Mucosa of rectum (tissue), 2 donors: ENCODE results near the gene ADGRL3.
A peak's percentile ranks its signal among the peaks of the same experiment; 100 is the strongest.

ENCODE experiments used
- H3K27ac ChIP-seq, 2 donors: one replicate each; pipeline ENCODE4 v1.7.0; 2013; ENCODE audit warnings: inconsistent platforms in 2 of 2, low read depth in 2 of 2, low read length in 2 of 2
- H3K27me3 ChIP-seq, 2 donors: one replicate each; pipeline ENCODE4 v1.7.0; 2013; ENCODE audit warnings: low read length in 2 of 2; ENCODE audit not compliant: control insufficient read depth in 2 of 2, insufficient read depth in 2 of 2
- H3K36me3 ChIP-seq, 2 donors: one replicate each; pipeline ENCODE4 v1.7.0; 2013; ENCODE audit warnings: low read length in 2 of 2; ENCODE audit not compliant: control insufficient read depth in 2 of 2, insufficient read depth in 2 of 2
- H3K4me1 ChIP-seq, 2 donors: one replicate each; pipeline ENCODE4 v1.7.0; 2013; ENCODE audit warnings: low read length in 2 of 2, mild to moderate bottlenecking in 1 of 2; ENCODE audit not compliant: control insufficient read depth in 2 of 2, insufficient read depth in 2 of 2
- H3K4me3 ChIP-seq, 2 donors: one replicate each; pipeline ENCODE4 v1.7.0; 2013; ENCODE audit warnings: low read length in 2 of 2
- H3K9ac ChIP-seq, 2 donors: one replicate each; pipeline ENCODE4 v1.7.0; 2013; ENCODE audit warnings: low read length in 2 of 2, low read depth in 1 of 2, mild to moderate bottlenecking in 1 of 2
- H3K9me3 ChIP-seq, 2 donors: one replicate each; pipeline ENCODE4 v1.7.0; 2013; ENCODE audit warnings: low read length in 2 of 2; ENCODE audit not compliant: control insufficient read depth in 2 of 2
- donor health status: healthy.
- donor health status: Normal muscosa, but diverticular disease.

ADGRL3 gene

DNA sequence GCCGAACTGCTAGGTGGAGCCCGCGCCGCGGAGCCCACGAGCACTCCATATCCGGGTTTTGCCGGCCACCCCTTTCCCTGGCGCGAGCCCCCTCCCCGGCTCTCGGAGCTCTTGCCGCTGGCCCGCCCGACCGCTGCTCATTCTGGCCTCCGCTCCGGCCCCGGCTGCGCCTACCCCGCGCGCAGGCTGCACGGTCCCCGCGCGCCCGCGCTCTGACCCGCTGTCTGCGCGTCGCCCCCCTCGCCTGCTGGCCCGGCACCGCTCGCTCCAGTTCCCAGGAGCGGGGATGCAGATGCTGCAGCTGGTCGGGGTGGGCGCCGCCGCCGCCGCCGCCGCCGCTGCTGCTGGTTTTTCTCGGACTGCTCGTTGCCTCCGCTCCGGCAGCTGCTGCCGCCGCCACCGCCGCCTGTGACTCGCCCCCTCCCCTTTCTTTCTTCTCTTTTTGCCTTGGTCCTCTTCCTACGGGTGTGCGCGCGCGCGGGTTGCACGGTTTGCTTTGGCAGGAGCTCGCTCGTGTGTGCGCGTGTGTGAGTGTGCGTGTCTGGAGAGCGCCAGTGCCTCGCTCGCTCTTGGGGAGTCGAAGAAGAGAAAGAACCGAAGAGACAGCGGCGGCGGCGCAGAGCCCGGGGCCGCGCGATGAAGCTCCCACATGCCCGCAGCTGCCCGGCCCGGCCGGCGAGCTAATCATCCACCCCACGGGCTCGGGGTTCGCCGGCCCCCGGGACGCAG is at the start of gene ADGRL3:
Gene ADGRL3, plus strand, starts transcription at position 140 of the 729 bp plus-strand sequence.
- Histone ChIP-seq H3K9me3 (no peaks in the 10 kb centered on the region), H3K4me3 (peak within 1 kb of the TSS; percentile 59 to 78), H3K9ac (peak within 1 kb of the TSS in 1 of 2 donors; percentile 43), H3K36me3 (no peaks in the 10 kb centered on the region), H3K27ac (peak within 1 kb of the TSS; percentile 47 to 52), H3K4me1 (no peaks in the 10 kb centered on the region), H3K27me3 (peaks cover 6 to 19% of the 10 kb centered on the region in 2 donors)

DNA sequence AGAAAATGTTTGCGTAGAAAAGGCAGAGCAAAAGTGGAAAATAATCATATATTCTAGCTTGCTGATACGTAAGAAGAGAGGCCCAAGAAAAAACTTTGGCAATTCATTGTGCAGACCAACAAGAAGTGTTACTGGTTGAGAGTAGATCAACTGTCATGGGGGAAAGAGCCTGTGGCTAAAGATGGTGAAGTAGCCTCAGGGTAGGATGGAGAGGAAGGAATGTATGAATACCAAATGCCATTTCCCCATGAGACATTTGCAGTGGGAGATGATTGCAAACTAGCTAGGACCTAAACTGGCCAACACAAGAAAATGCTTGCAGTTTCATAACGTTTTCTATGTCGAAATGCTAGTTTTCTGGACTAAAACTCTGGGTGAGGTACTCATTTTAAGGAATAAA is 47.7 kb upstream of the ADGRL3 start:
- Histone ChIP-seq H3K4me3 (no peak overlapping the region), H3K9me3 (no peaks in the 10 kb centered on the region), H3K27ac (no peak overlapping the region), H3K27me3 (no peaks in the 10 kb centered on the region), H3K36me3 (no peaks in the 10 kb centered on the region), H3K9ac (no peak overlapping the region), H3K4me1 (no peaks in the 10 kb centered on the region)

DNA sequence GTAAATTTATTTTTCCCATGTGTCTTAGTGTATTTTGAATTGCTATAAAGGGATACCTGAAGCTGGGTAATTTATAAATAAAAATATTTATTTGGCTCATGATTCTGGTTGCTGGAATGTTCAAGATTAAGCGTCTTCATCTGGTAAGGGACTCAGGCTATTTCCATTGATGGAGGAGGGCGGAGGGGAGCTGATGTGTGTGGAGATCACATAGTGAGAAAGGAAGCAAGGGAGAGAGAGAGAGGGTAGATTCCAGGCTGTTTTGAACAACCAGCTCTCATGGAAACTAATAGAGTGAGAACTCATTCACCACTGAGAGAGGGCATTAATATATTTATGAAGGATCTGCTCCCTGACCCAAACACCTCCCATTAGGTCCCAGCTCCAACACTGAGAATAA is 39.6 kb upstream of the ADGRL3 start:
- no peaks in the 10 kb centered on the region for H3K4me1 ChIP-seq
- H3K27ac ChIP-seq, result no peak overlapping the region
- no peaks in the 10 kb centered on the region for H3K9me3 ChIP-seq
- H3K36me3 ChIP-seq, result no peaks in the 10 kb centered on the region
- H3K9ac ChIP-seq, result no peak overlapping the region
- no peaks in the 10 kb centered on the region for H3K27me3 ChIP-seq
- no peak overlapping the region for H3K4me3 ChIP-seq

GRCh38 chr4:61162116-61162515 is 38.0 kb upstream of the ADGRL3 start:
- Histone ChIP-seq H3K4me1 (no peaks in the 10 kb centered on the region), H3K9ac (no peak overlapping the region), H3K4me3 (no peak overlapping the region), H3K27ac (no peak overlapping the region), H3K9me3 (no peaks in the 10 kb centered on the region), H3K36me3 (no peaks in the 10 kb centered on the region), H3K27me3 (no peaks in the 10 kb centered on the region)

GRCh38 chr4:61173799-61174198 is 26.3 kb upstream of the ADGRL3 start:
- Histone ChIP-seq H3K4me1 (no peaks in the 10 kb centered on the region), H3K9me3 (no peaks in the 10 kb centered on the region), H3K9ac (no peak overlapping the region), H3K27me3 (no peaks in the 10 kb centered on the region), H3K4me3 (no peak overlapping the region), H3K27ac (no peak overlapping the region), H3K36me3 (no peaks in the 10 kb centered on the region)

- Histone ChIP-seq H3K4me1 (no peaks in the 10 kb centered on the region), H3K9me3 (no peaks in the 10 kb centered on the region), H3K27me3 (no peaks in the 10 kb centered on the region), H3K4me3 (no peak overlapping the region), H3K27ac (no peak overlapping the region), H3K36me3 (no peaks in the 10 kb centered on the region), H3K9ac (no peak overlapping the region)
Measured at GRCh38 chr4:61175495-61175894, 24.6 kb upstream of the ADGRL3 start.

DNA sequence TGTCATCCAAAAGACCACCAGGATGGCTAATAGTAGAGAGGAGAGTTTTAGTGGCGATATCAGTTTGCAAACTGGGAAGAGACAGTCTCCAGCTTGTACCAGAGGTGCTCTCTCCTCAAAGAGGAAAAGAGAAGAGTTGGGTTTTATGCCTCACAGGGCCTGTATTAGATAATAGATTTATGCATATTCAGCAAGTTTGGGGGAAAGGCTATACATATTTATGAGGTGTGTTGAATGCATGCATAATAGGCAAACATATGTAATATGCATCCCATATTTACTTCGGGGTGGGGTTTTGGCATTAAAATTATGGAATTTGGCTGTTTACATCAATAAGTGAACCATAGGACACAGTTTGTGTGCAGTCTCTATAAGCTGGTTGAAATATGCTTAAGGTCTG is 22.8 kb upstream of the ADGRL3 start:
- no peak overlapping the region for H3K9ac ChIP-seq
- H3K4me3 ChIP-seq, result no peak overlapping the region
- H3K27ac ChIP-seq, result no peak overlapping the region
- H3K36me3 ChIP-seq, result no peaks in the 10 kb centered on the region
- no peaks in the 10 kb centered on the region for H3K27me3 ChIP-seq
- H3K9me3 ChIP-seq, result no peaks in the 10 kb centered on the region
- H3K4me1 ChIP-seq, result no peaks in the 10 kb centered on the region

- Histone ChIP-seq H3K9ac (no peak overlapping the region), H3K27ac (no peak overlapping the region), H3K9me3 (peaks cover 0 to 4% of the 10 kb centered on the region in 2 donors), H3K4me1 (no peaks in the 10 kb centered on the region), H3K36me3 (no peaks in the 10 kb centered on the region), H3K4me3 (no peak overlapping the region), H3K27me3 (no peaks in the 10 kb centered on the region)
Measured at GRCh38 chr4:61180405-61180804, 19.7 kb upstream of the ADGRL3 start.

DNA sequence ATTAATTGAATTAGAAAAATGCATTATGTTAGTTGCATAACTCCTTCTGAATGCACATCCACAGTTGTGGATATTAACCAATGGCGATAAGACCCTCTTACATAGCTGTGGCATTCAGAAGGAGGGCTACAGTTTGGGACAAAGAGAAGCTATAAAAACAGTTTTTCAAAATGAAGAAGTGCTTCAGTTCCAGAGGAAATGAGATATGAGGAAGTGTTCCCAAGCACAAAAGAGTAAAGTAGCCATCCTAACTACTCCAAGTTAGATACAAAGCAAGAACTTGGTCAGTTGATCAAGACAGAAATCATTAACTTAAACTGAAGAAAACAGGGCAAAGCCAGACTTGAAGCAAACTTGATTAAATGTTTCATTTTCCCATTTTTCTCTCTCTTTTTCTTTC is 17.2 kb upstream of the ADGRL3 start:
- H3K4me3 ChIP-seq, result no peak overlapping the region
- no peaks in the 10 kb centered on the region for H3K27me3 ChIP-seq
- peaks cover 0 to 4% of the 10 kb centered on the region in 2 donors for H3K9me3 ChIP-seq
- no peak overlapping the region for H3K9ac ChIP-seq
- no peak overlapping the region for H3K27ac ChIP-seq
- no peaks in the 10 kb centered on the region for H3K4me1 ChIP-seq
- no peaks in the 10 kb centered on the region for H3K36me3 ChIP-seq

GRCh38 chr4:61185288-61185687 is 14.8 kb upstream of the ADGRL3 start:
- Histone ChIP-seq H3K27ac (no peak overlapping the region), H3K27me3 (no peaks in the 10 kb centered on the region), H3K4me3 (no peak overlapping the region), H3K36me3 (no peaks in the 10 kb centered on the region), H3K9me3 (peaks cover 0 to 4% of the 10 kb centered on the region in 2 donors), H3K4me1 (no peaks in the 10 kb centered on the region), H3K9ac (no peak overlapping the region)
